ENCODE data around the gene EPB41.
"Not testable (repeated sequence)": the region's sequence is repeated elsewhere in the genome, so short reads cannot be mapped to it uniquely, and the experiment has no call there.

The EPB41 gene

DNA sequence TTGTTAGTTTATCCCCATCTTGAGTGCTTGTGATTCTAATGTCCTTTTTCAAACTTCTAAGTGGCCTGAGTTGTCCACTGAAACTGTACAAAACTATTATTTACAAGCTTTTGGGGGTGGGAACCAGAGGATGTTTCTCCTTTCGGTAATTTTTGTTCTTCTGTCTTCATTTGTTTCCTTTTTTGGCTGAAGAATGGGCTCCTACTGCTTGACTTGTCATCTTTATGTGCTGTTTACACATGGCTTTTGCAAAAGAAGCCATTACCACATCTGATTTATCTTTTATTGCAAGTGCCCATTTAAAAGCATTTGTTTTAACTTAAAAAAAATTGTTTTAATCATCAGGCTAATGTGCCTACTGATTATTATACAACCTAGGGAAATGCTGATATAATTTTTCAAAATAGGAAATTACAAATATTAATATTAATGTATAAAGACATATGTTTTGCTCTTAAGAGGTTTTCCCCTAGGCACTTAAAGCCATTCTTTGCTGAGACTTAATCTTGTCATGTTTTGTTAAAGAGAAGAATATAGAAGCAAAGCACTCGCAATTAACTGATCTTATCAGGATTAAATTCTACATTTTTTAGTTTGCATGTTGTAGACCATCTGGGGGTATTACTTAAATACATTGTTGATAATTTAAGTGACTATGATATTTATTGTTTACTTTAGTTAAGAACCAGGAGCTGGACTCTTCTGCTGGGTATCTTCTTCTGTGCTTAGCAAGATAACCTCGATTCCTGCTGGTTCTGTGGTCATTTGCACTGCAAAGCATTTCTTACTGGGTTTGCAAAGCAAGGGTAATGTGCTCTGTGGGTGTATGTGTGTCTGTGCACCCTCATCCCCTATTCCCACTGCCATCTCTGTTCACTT is 169.2 kb downstream of the EPB41 start:
- DNase-seq (ENCODE audit: low read depth): no peak
- TF ChIP-seq, protein P1, sequence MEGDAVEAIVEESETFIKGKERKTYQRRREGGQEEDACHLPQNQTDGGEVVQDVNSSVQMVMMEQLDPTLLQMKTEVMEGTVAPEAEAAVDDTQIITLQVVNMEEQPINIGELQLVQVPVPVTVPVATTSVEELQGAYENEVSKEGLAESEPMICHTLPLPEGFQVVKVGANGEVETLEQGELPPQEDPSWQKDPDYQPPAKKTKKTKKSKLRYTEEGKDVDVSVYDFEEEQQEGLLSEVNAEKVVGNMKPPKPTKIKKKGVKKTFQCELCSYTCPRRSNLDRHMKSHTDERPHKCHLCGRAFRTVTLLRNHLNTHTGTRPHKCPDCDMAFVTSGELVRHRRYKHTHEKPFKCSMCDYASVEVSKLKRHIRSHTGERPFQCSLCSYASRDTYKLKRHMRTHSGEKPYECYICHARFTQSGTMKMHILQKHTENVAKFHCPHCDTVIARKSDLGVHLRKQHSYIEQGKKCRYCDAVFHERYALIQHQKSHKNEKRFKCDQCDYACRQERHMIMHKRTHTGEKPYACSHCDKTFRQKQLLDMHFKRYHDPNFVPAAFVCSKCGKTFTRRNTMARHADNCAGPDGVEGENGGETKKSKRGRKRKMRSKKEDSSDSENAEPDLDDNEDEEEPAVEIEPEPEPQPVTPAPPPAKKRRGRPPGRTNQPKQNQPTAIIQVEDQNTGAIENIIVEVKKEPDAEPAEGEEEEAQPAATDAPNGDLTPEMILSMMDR (IDR thresholded peaks at IDR 0.05; ENCODE audit: low read depth, low read length): no peak
- TF ChIP-seq MYC (IDR thresholded peaks at IDR 0.05; ENCODE audit: low read depth, low read length): no peak
- TF ChIP-seq, protein P2, sequence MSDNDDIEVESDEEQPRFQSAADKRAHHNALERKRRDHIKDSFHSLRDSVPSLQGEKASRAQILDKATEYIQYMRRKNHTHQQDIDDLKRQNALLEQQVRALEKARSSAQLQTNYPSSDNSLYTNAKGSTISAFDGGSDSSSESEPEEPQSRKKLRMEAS (IDR thresholded peaks at IDR 0.05; ENCODE audit: low read depth, low read length): no peak
- no peak for TF ChIP-seq POLR2A (IDR thresholded peaks at IDR 0.05; ENCODE audit: extremely low read depth, insufficient read length)
- no peak overlapping the region for H3K4me3 ChIP-seq (ENCODE audit: low read depth, low read length)

DNA sequence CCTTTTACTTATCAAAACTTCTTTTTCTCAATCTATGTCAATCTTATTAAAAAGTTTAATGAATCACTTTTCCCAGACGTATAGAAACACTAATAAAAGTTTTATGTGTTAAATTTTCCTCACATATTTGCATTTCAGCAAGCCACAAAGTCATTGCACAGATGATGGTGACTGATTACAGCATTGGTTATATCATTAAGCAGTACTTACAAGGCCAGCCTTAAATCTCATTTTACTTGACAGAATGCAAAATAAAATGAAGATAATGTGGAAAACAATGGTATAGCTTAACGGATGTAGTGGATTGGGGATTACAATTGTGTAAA is 169.8 kb downstream of the EPB41 start:
- TF ChIP-seq POLR2A (IDR thresholded peaks at IDR 0.05; ENCODE audit: extremely low read depth, insufficient read length): no peak
- no peak overlapping the region for H3K4me3 ChIP-seq (ENCODE audit: low read depth, low read length)
- no peak for DNase-seq (ENCODE audit: low read depth)

DNA sequence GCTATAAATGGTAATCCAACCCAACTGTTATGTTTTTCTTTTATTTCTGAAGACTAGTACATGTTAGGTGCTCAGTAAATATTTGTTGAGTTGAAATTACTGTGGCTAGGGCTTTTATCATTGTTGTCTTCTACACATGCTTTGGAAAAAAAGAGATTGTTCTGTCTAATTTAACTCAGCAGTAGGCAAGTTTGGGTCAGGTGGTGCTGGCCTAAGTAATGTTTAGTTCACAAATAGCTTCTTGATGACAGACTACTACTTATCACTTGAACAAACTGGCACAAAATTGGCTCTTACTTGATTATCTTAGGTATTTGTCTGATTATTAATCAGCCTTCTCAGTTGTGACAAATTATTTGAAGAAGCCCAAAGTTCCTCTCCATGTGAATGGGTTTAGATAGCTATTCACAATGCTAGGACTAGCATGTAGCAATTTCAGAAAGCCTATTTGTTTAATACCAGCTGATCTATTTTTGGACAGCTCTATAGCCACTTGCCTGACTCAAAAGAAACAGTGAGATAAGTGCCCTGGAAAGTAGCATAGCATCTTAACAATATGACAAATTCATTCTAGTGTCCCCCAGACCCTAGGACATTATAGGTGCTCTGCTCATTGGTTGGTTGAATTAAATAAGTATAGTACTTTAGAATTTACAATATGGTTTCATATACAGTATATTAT is 176.7 kb downstream of the EPB41 start:
- H3K4me3 ChIP-seq (ENCODE audit: low read depth, low read length): no peak overlapping the region
- DNase-seq (ENCODE audit: low read depth): no peak
- TF ChIP-seq, protein P1 (IDR thresholded peaks at IDR 0.05; ENCODE audit: low read depth, low read length): no peak
- TF ChIP-seq MYC (IDR thresholded peaks at IDR 0.05; ENCODE audit: low read depth, low read length) (no peak), POLR2A (IDR thresholded peaks at IDR 0.05; ENCODE audit: extremely low read depth, insufficient read length) (no peak)
- TF ChIP-seq, protein P2 (IDR thresholded peaks at IDR 0.05; ENCODE audit: low read depth, low read length): no peak

DNA sequence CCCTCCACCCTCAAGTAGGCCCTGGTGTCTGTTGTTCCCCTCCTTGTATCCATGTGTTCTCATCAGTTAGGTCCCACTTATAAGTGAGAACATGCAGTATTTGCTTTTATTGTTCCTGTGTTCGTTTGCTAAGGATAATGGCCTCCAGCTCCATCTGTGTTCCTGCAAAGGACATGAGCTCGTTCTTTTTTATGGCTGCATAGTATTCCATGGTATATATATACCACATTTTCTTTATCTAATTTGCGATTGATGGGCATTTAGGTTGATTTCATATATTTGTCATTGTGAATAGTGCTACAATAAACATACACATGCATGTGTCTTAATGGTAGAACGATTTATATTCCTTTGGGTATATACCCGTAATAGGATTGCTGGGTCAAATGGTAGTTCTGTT is 178.3 kb downstream of the EPB41 start:
- not testable (repeated sequence) for H3K4me3 ChIP-seq (ENCODE audit: low read depth, low read length); DNase-seq (ENCODE audit: low read depth)

DNA sequence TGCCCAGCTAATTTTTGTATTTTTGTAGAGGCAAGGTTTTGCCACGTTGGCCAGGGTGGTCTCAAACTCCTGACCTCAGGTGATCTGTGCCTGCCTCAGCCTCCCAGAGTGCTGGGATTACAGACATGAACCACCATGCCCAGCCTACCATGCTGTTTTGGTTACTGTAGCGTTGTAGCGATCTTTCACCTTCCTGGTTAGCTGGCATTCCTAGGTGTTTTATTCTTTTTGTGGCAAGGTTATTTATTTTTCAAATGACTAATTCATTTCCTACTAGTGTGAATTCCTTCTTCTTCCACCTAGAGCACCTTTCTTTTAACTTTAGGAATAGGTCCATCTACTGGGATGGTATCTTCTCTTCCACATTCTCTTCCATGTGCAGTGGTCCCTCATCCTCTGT is 180.1 kb downstream of the EPB41 start:
- DNase-seq (ENCODE audit: low read depth): no peak
- TF ChIP-seq MYC (IDR thresholded peaks at IDR 0.05; ENCODE audit: low read depth, low read length): no peak
- TF ChIP-seq, protein P2 (IDR thresholded peaks at IDR 0.05; ENCODE audit: low read depth, low read length): no peak
- TF ChIP-seq, protein P1 (IDR thresholded peaks at IDR 0.05; ENCODE audit: low read depth, low read length): no peak
- TF ChIP-seq POLR2A (IDR thresholded peaks at IDR 0.05; ENCODE audit: extremely low read depth, insufficient read length): no peak

DNA sequence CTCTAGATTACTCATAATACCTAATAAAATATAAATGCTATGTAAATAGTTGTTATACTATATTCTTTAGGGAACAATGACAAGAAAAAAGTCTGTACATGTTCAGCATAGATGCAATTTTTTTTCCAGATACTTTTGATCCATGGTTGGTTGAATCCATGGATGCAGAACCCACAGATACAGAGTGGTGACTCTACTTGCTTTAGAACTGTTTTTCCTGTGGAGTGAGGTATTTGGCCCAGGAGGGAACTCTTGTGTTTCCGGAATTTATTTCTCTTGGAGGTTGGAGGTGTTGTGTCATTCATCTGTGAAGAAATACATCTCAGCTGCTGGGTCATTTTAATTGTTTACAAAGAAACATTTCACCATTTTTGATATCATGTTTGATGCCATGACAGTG is 180.6 kb downstream of the EPB41 start:
- H3K4me3 ChIP-seq (ENCODE audit: low read depth, low read length): no peak overlapping the region
- no peak for TF ChIP-seq MYC (IDR thresholded peaks at IDR 0.05; ENCODE audit: low read depth, low read length)
- TF ChIP-seq, protein P2 (IDR thresholded peaks at IDR 0.05; ENCODE audit: low read depth, low read length): no peak
- TF ChIP-seq, protein P1 (IDR thresholded peaks at IDR 0.05; ENCODE audit: low read depth, low read length): no peak
- DNase-seq (ENCODE audit: low read depth): no peak

More for the DNA sequence above, 180.1 kb downstream of the EPB41 start:
- H3K4me3 ChIP-seq (ENCODE audit: low read depth, low read length): no peak overlapping the region
